Mucosa of descending colon (tissue), 3 donors: ENCODE data around the gene PCGF1. TPM values are rescaled to one million over a fixed set of nuclear protein-coding genes. Genes with fewer than 3 reads are reported as not detected.
A peak's percentile ranks its signal among the peaks of the same experiment; 100 is the strongest.

ENCODE experiments used
- ATAC-seq: fragments of 200-7000 bp; cut with Tn5 transposase; one replicate; pipeline ENCODE4 v1.9.1; 2020; ENCODE audit warnings: mild to moderate bottlenecking, moderate library complexity
- DNase-seq, 3 donors: peaks; one replicate each; pipeline ENCODE4 v3.0.0-alpha.2; 2020
- H3K36me3 ChIP-seq: fragments of 200-600 bp; one replicate; pipeline ENCODE4 v1.8.0; 2021; ENCODE audit warnings: low read depth, mild to moderate bottlenecking
- H3K4me1 ChIP-seq: fragments of 200-600 bp; one replicate; pipeline ENCODE4 v1.8.0; 2021; ENCODE audit warnings: low read depth, mild to moderate bottlenecking
- H3K4me3 ChIP-seq: fragments of 200-600 bp; one replicate; pipeline ENCODE4 v1.8.0; 2021; ENCODE audit warnings: mild to moderate bottlenecking
- H3K9me3 ChIP-seq: fragments of 200-600 bp; one replicate; pipeline ENCODE4 v1.8.0; 2021; ENCODE audit warnings: mild to moderate bottlenecking
- CTCF ChIP-seq: fragments of 200-600 bp; IDR thresholded peaks from one replicate; pipeline ENCODE4 v1.8.0; 2022; ENCODE audit warnings: antibody characterized with exemption, mild to moderate bottlenecking
- intact Hi-C, 2 donors: fragments of 100-400 bp; cut with DNase I in 1 of 2; cut with micrococcal nuclease in 1 of 2; formaldehyde crosslinking; loops; one replicate each; pipeline versions ENCODE4 v1.11.0 to v1.11.1; 2022; cut with DNase I, micrococcal nuclease
- total RNA-seq, 3 donors: library from RNA; stranded (reverse); fragmentation: NEBNext Ultra II Directional in 2 of 3; extraction: Animal tissue kit (Norgen Biotek cat#: 25700) in 2 of 3; gene quantifications; one replicate each; pipeline versions ENCODE4 v1.2.1 to v1.2.4, GENCODE V29; 2021 to 2023
- donor health status: DM: no; HTN: no; CAD: no; lungs with moderate emphysema.
- donor health status: DM: no; HTN: no; CAD: no.
- donor health status: DM: no; HTN: yes; CAD: no.

The PCGF1 gene
- total RNA-seq, 3 donors from 2014 or later = 20.3 to 29.1 (median 22.3) TPM

- ATAC-seq (no peak), DNase-seq (no peak)
- intact Hi-C loops = loop anchor here (5.0 to 10.0 kb wide), 2 partner anchors 53 to 106 kb away; no protein-coding TSS in a partner anchor
- Histone ChIP-seq H3K4me3 (peak overlapping the region; percentile 38), H3K36me3 (peaks cover 5% of the 10 kb centered on the region), H3K9me3 (no peaks in the 10 kb centered on the region), H3K4me1 (peaks cover 20% of the 10 kb centered on the region)
- no peak for TF ChIP-seq CTCF
Measured at GRCh38 chr2:74481431-74481830, 26.1 kb downstream of the PCGF1 start.

GRCh38 chr2:74474899-74475298 is 32.6 kb downstream of the PCGF1 start:
- DNase-seq = no peak
- Histone ChIP-seq H3K4me3 (no peak overlapping the region), H3K4me1 (peaks cover 19% of the 10 kb centered on the region), H3K36me3 (no peaks in the 10 kb centered on the region), H3K9me3 (no peaks in the 10 kb centered on the region)
- TF ChIP-seq CTCF = peak; percentile 14
- intact Hi-C loops = no loop called here
- ATAC-seq = no peak

GRCh38 chr2:74474481-74474880 is 33.0 kb downstream of the PCGF1 start:
- DNase-seq (no peak), ATAC-seq (no peak)
- no peak for TF ChIP-seq CTCF
- Histone ChIP-seq H3K4me3 (no peak overlapping the region), H3K9me3 (no peaks in the 10 kb centered on the region), H3K4me1 (peaks cover 19% of the 10 kb centered on the region), H3K36me3 (no peaks in the 10 kb centered on the region)
- intact Hi-C loops = no loop called here

GRCh38 chr2:74472945-74473258 is 34.6 kb downstream of the PCGF1 start:
- ATAC-seq = peak; percentile 7
- intact Hi-C loops = no loop called here

GRCh38 chr2:74472086-74472944 is 35.2 kb downstream of the PCGF1 start, which contains the start of gene MRPL53:
TSS of gene MRPL53 (minus strand) at chr2:74472680. CDS start at chr2:74472660, 20 bp downstream.
- no peak for TF ChIP-seq CTCF
- peak; percentile 97 for ATAC-seq
- Histone ChIP-seq H3K4me1 (peaks cover 19% of the 10 kb centered on the region), H3K4me3 (peak within 1 kb of the TSS; percentile 37), H3K36me3 (no peaks in the 10 kb centered on the region), H3K9me3 (no peaks in the 10 kb centered on the region)
- intact Hi-C loops = no loop called here
- peak; percentile 96 to 97 (median 97) for DNase-seq

More at GRCh38 chr2:74472945-74473258, 34.6 kb downstream of the PCGF1 start:
- no peaks in the 10 kb centered on the region for H3K36me3 ChIP-seq
- DNase-seq = no peak
- TF ChIP-seq CTCF = no peak
- peaks cover 19% of the 10 kb centered on the region for H3K4me1 ChIP-seq
- no peak overlapping the region for H3K4me3 ChIP-seq
- H3K9me3 ChIP-seq = no peaks in the 10 kb centered on the region
